H9 (cell line): Measurements from ENCODE around the gene ANKFY1. TPM values are rescaled to one million over a fixed set of nuclear protein-coding genes. Genes with fewer than 3 reads are reported as not detected.

Source experiments
- DNase-seq: peaks from one replicate; pipeline ENCODE4 v3.0.0-alpha.2; 2017
- H2AFZ ChIP-seq: one replicate; pipeline ENCODE4 v1.6.1; 2013; ENCODE audit warnings: mild to moderate bottlenecking, low read length, control low read depth, moderate library complexity
- H2AK5ac ChIP-seq: 2 replicates; pipeline ENCODE4 v1.6.1; 2013; ENCODE audit warnings: low read length, control low read depth, mixed read lengths; ENCODE audit not compliant: insufficient read length
- H2BK120ac ChIP-seq: one replicate; pipeline ENCODE4 v1.6.1; 2013; ENCODE audit warnings: low read depth, mild to moderate bottlenecking, low read length, control low read depth, inconsistent platforms; ENCODE audit not compliant: poor library complexity, severe bottlenecking
- H2BK12ac ChIP-seq: 2 replicates; pipeline ENCODE4 v1.6.1; 2013; ENCODE audit warnings: low read length, control low read depth, mixed read lengths, low read depth; ENCODE audit not compliant: insufficient read length
- H2BK15ac ChIP-seq: 2 replicates; pipeline ENCODE4 v1.6.1; 2013; ENCODE audit warnings: low read depth, low read length, control low read depth
- H2BK20ac ChIP-seq: one replicate; pipeline ENCODE4 v1.6.1; 2013; ENCODE audit warnings: low read depth, mild to moderate bottlenecking, low read length, control low read depth, inconsistent platforms; ENCODE audit not compliant: poor library complexity, severe bottlenecking
- H2BK5ac ChIP-seq: 2 replicates; pipeline ENCODE4 v1.6.1; 2013; ENCODE audit warnings: low read length, control low read depth, mixed read lengths; ENCODE audit not compliant: insufficient read length
- H3K14ac ChIP-seq: 2 replicates; pipeline ENCODE4 v1.6.1; 2013; ENCODE audit warnings: low read length, control low read depth; ENCODE audit not compliant: insufficient read depth
- H3K18ac ChIP-seq: 2 replicates; pipeline ENCODE4 v1.6.1; 2013; ENCODE audit warnings: low read depth, mild to moderate bottlenecking, mixed read lengths, low read length, control low read depth; ENCODE audit not compliant: insufficient read length
- H3K23ac ChIP-seq: 2 replicates; pipeline ENCODE4 v1.6.1; 2013; ENCODE audit warnings: low read length, control low read depth, mixed read lengths, low read depth; ENCODE audit not compliant: insufficient read length
- H3K23me2 ChIP-seq: 2 replicates; pipeline ENCODE4 v1.6.1; 2013; ENCODE audit warnings: low read depth, mild to moderate bottlenecking, mixed read lengths, low read length, control low read depth; ENCODE audit not compliant: insufficient read length, poor library complexity, severe bottlenecking
- H3K27ac ChIP-seq: 2 replicates; pipeline ENCODE4 v1.5.1; 2013; ENCODE audit warnings: low read length, control low read depth, mixed read lengths, low read depth; ENCODE audit not compliant: insufficient read length
- H3K27me3 ChIP-seq: 2 replicates; pipeline ENCODE4 v1.6.1; 2013; ENCODE audit warnings: low read length, control low read depth, inconsistent platforms; ENCODE audit not compliant: insufficient read depth
- H3K4ac ChIP-seq: 2 replicates; pipeline ENCODE4 v1.6.1; 2013; ENCODE audit warnings: low read depth, mild to moderate bottlenecking, control low read depth, inconsistent platforms, low read length, moderate library complexity
- H3K4me1 ChIP-seq: 2 replicates; pipeline ENCODE4 v1.6.1; 2013; ENCODE audit warnings: low read length, control low read depth, inconsistent platforms; ENCODE audit not compliant: insufficient read depth
- H3K4me2 ChIP-seq: 2 replicates; pipeline ENCODE4 v1.6.1; 2013; ENCODE audit warnings: low read length, control low read depth, mixed read lengths; ENCODE audit not compliant: insufficient read length, insufficient read depth
- H3K56ac ChIP-seq: 2 replicates; pipeline ENCODE4 v1.6.1; 2013; ENCODE audit warnings: low read depth, mild to moderate bottlenecking, mixed read lengths, low read length, control low read depth; ENCODE audit not compliant: insufficient read length
- H3K79me1 ChIP-seq: 2 replicates; pipeline ENCODE4 v1.6.1; 2013; ENCODE audit warnings: low read depth, mild to moderate bottlenecking, moderate library complexity, low read length, control low read depth, inconsistent platforms; ENCODE audit not compliant: insufficient read depth, poor library complexity, severe bottlenecking
- H3K79me2 ChIP-seq: 2 replicates; pipeline ENCODE4 v1.6.1; 2013; ENCODE audit warnings: low read length, control low read depth, inconsistent platforms; ENCODE audit not compliant: insufficient read depth
- H3K9ac ChIP-seq: 2 replicates; pipeline ENCODE4 v1.6.1; 2013; ENCODE audit warnings: low read length, control low read depth, mixed read lengths; ENCODE audit not compliant: insufficient read length; ENCODE audit errors: extremely low read depth
- H3K9me3 ChIP-seq: one replicate; pipeline ENCODE4 v1.6.1; 2013; ENCODE audit warnings: low read depth, low read length, inconsistent platforms; ENCODE audit not compliant: control insufficient read depth
- H3T11ph ChIP-seq: one replicate; pipeline ENCODE4 v1.6.1; 2013; ENCODE audit warnings: mild to moderate bottlenecking, low read length, control low read depth, inconsistent platforms
- H4K20me1 ChIP-seq: one replicate; pipeline ENCODE4 v1.6.1; 2013; ENCODE audit not compliant: control insufficient read depth, insufficient read length, insufficient read depth
- H4K5ac ChIP-seq: 2 replicates; pipeline ENCODE4 v1.6.1; 2013; ENCODE audit warnings: low read depth, mild to moderate bottlenecking, mixed read lengths, low read length, control low read depth; ENCODE audit not compliant: insufficient read length
- H4K8ac ChIP-seq: replicated peaks from 2 replicates; pipeline ENCODE4 v1.6.1; 2013; ENCODE audit warnings: low read length, control low read depth, mixed read lengths, low read depth; ENCODE audit not compliant: insufficient read length
- H4K91ac ChIP-seq: 2 replicates; pipeline ENCODE4 v1.6.1; 2013; ENCODE audit warnings: low read depth, mild to moderate bottlenecking, moderate library complexity, mixed read lengths, low read length, control low read depth; ENCODE audit not compliant: insufficient read length
- H3K27ac Mint-ChIP-seq, 3 experiments: 2 replicates in 2 of 3; 3 replicates in 1 of 3; pipeline ENCODE4 v1.8.0; 2020 to 2021; ENCODE audit warnings: mixed read lengths in 3 of 3, mild to moderate bottlenecking in 1 of 3, moderate library complexity in 1 of 3
- H3K27me3 Mint-ChIP-seq: 2 replicates; pipeline ENCODE4 v1.8.0; 2021; ENCODE audit warnings: low read depth, mild to moderate bottlenecking, moderate library complexity, mixed read lengths
- H3K36me3 Mint-ChIP-seq, 3 experiments: 2 replicates in 2 of 3; 3 replicates in 1 of 3; pipeline ENCODE4 v1.8.0; 2020 to 2021; ENCODE audit warnings: low read depth in 3 of 3, mixed read lengths in 3 of 3; ENCODE audit not compliant: insufficient read depth in 1 of 3
- H3K4me1 Mint-ChIP-seq, 2 experiments: 2 replicates each; pipeline ENCODE4 v1.8.0; 2020; ENCODE audit warnings: mixed read lengths in 2 of 2
- H3K4me3 Mint-ChIP-seq, 2 experiments: 2 replicates in 1 of 2; 3 replicates in 1 of 2; pipeline ENCODE4 v1.8.0; 2020 to 2021; ENCODE audit warnings: mild to moderate bottlenecking in 2 of 2, mixed read lengths in 2 of 2, moderate library complexity in 1 of 2
- H3K9me3 Mint-ChIP-seq, 2 experiments: 2 replicates in 1 of 2; 3 replicates in 1 of 2; pipeline ENCODE4 v1.8.0; 2020; ENCODE audit warnings: mild to moderate bottlenecking in 2 of 2, mixed read lengths in 2 of 2, moderate library complexity in 1 of 2
- CTCF ChIP-seq: fragments of 200-600 bp; sonication (generic); conservative IDR thresholded peaks from 3 replicates; pipeline ENCODE4 v1.8.0; 2021; ENCODE audit warnings: antibody characterized with exemption, mild to moderate bottlenecking
- WGBS: extraction: QIAGEN DNeasy Blood & Tissue Kit; methylation state at CpG from one replicate; pipeline ENCODE4 v1.1.7; 2013; ENCODE audit warnings: missing lambda C conversion rate, low lambda C conversion rate, mixed read lengths; ENCODE audit not compliant: insufficient read length; ENCODE audit errors: extremely low coverage; 5-methylcytosine and 5-hydroxymethylcytosine counted together
- total RNA-seq: library from RNA; stranded (reverse); gene quantifications from 2 replicates; pipeline ENCODE4 v1.2.1, GENCODE V29; 2021

ANKFY1 gene
- total RNA-seq, 1 experiment from 2014 or later: 51.9 TPM

GRCh38 chr17:4166419-4166818 is 97.4 kb downstream of the ANKFY1 start:
- TF ChIP-seq CTCF: no peak
- Mint-ChIP-seq H3K27me3 (no peaks in the 10 kb centered on the region), H3K36me3 (peaks cover 24 to 66% (median 64%) of the 10 kb centered on the region in 3 experiments)

More at GRCh38 chr17:4166419-4166818, 97.4 kb downstream of the ANKFY1 start:
- Histone ChIP-seq H3K79me2 (no peaks in the 10 kb centered on the region), H2BK20ac (no peak overlapping the region), H3K18ac (no peak overlapping the region), H3K23ac (no peak overlapping the region), H3K79me1 (no peaks in the 10 kb centered on the region), H2BK5ac (no peak overlapping the region), H2AK5ac (no peak overlapping the region), H4K20me1 (no peaks in the 10 kb centered on the region), H3K56ac (no peak overlapping the region), H3K9me3 (no peaks in the 10 kb centered on the region), H2BK120ac (no peak overlapping the region), H3K4me2 (no peak overlapping the region), H4K8ac (no peak overlapping the region), H3T11ph (no peak overlapping the region), H2BK15ac (no peak overlapping the region), H3K27me3 (no peaks in the 10 kb centered on the region), H4K5ac (no peak overlapping the region), H2AFZ (no peak overlapping the region), H3K14ac (no peak overlapping the region), H3K4me1 (no peaks in the 10 kb centered on the region), H3K23me2 (no peaks in the 10 kb centered on the region), H3K27ac (no peak overlapping the region), H3K4ac (no peak overlapping the region), H4K91ac (no peak overlapping the region), H2BK12ac (no peak overlapping the region), H3K9ac (no peak overlapping the region)
- no peak for DNase-seq
- Mint-ChIP-seq H3K4me1 (peaks cover 14 to 19% of the 10 kb centered on the region in 2 experiments), H3K27ac (no peak overlapping the region), H3K4me3 (no peak overlapping the region), H3K9me3 (no peaks in the 10 kb centered on the region)
- WGBS: no CpG with 5 or more reads among the region's 8 CpGs
